K562 (cell line): ENCODE measurements around the gene SLIT1. TPM values are rescaled to one million over a fixed set of nuclear protein-coding genes. Genes with fewer than 3 reads are reported as not detected.

ENCODE experiments used
- ETV1 ChIP-seq: fragments of 450-650 bp; conservative IDR thresholded peaks from 2 replicates; pipeline ENCODE4 v1.6.1; 2016; ENCODE audit warnings: missing genetic modification characterization, control low read depth, low read depth, missing compliant biosample characterization
- GABPA ChIP-seq: fragments of 200-800 bp; sonication (Bioruptor generic); conservative IDR thresholded peaks from 2 replicates; pipeline ENCODE4 v1.6.1; 2016; ENCODE audit warnings: low read depth, missing genetic modification characterization, missing compliant biosample characterization
- HDAC3 ChIP-seq: fragments of 450-650 bp; IDR thresholded peaks from 2 replicates; pipeline ENCODE4 v1.6.1; 2018; ENCODE audit warnings: borderline replicate concordance, mild to moderate bottlenecking, moderate library complexity; ENCODE audit not compliant: partially characterized antibody
- ILF3 ChIP-seq: fragments of 450-650 bp; IDR thresholded peaks from 2 replicates; pipeline ENCODE4 v1.6.1; 2018; ENCODE audit warnings: antibody characterized with exemption, mild to moderate bottlenecking, moderate library complexity, borderline replicate concordance
- MTA2 ChIP-seq: fragments of 450-650 bp; IDR thresholded peaks from 2 replicates; pipeline ENCODE4 v1.6.1; 2016; ENCODE audit warnings: low read depth
- NR3C1 ChIP-seq: sonication (generic); formaldehyde crosslinking; IDR thresholded peaks from 2 replicates; pipeline ENCODE4 v1.8.1; 2022; ENCODE audit warnings: missing genetic modification reagents
- PURB ChIP-seq: sonication (generic); formaldehyde crosslinking; IDR thresholded peaks from 2 replicates; pipeline ENCODE4 v1.9.0; 2021; ENCODE audit warnings: low read depth, mild to moderate bottlenecking, missing genetic modification reagents
- TCFL5 ChIP-seq: fragments of 250-450 bp; sonication (Bioruptor Pico); conservative IDR thresholded peaks from 2 replicates; pipeline ENCODE4 v1.6.1; 2021; ENCODE audit warnings: mild to moderate bottlenecking, moderate library complexity, matching md5 sums
- ZHX1 ChIP-seq: fragments of 150-350 bp; conservative IDR thresholded peaks from 2 replicates; pipeline ENCODE4 v1.6.1; 2014; ENCODE audit warnings: low read length
- ZNF354B ChIP-seq: fragments of 250-450 bp; sonication (Bioruptor Pico); IDR thresholded peaks from 2 replicates; pipeline ENCODE4 v1.4.0; 2020
- ZNF639 ChIP-seq, 2 experiments: fragments of 200-800 bp in 1 of 2; sonication (Bioruptor generic) in 1 of 2; sonication (generic) in 1 of 2; formaldehyde crosslinking in 1 of 2; IDR thresholded peaks in 1 of 2; conservative IDR thresholded peaks in 1 of 2; 2 replicates each; pipeline versions ENCODE4 v1.5.0 to v1.6.1; 2016 to 2020; ENCODE audit warnings: missing compliant biosample characterization in 1 of 2, missing genetic modification characterization in 1 of 2, missing genetic modification reagents in 1 of 2
- ZNF668 ChIP-seq: fragments of 250-450 bp; sonication (Bioruptor Pico); IDR thresholded peaks from 2 replicates; pipeline ENCODE4 v1.8.0; 2022; ENCODE audit warnings: mild to moderate bottlenecking, inconsistent platforms
- polyA plus RNA-seq, 8 experiments: library from polyadenylated mRNA; depleted of rRNA in 4 of 8; stranded (reverse) in 5 of 8; unstranded in 3 of 8; fragments of >200 nt; fragmentation: Nextera tagmentation in 2 of 8; fragmentation: Illumina TruSeq in 1 of 8; extraction: Ambion mirVana in 2 of 8; extraction: Trizol in 1 of 8; gene quantifications; 2 replicates each; pipeline versions ENCODE4 v1.2.1 to v1.2.3, GENCODE V29; 2011 to 2014; ENCODE audit warnings: inconsistent platforms in 1 of 8, missing spikeins in 1 of 8
- total RNA-seq, 7 experiments: library from RNA; depleted of rRNA in 6 of 7; stranded (reverse); fragments of >200 nt in 6 of 7; fragmentation: Illumina TruSeq in 2 of 7; extraction: Trizol in 2 of 7; gene quantifications; 2 replicates each; pipeline versions ENCODE4 v1.2.1 to v1.2.3, GENCODE V29; 2011 to 2021; ENCODE audit warnings: low replicate concordance in 1 of 7
- TF ChIP-seq, protein P1 (sequence below), 2 experiments: IDR thresholded peaks; 2 replicates each; pipeline ENCODE4 v1.6.1; 2011; ENCODE audit warnings: borderline replicate concordance in 1 of 2, control low read depth in 1 of 2, low read depth in 1 of 2, low read length in 1 of 2, mild to moderate bottlenecking in 1 of 2, mixed read lengths in 1 of 2, moderate library complexity in 1 of 2; ENCODE audit not compliant: insufficient read depth in 1 of 2, insufficient read length in 1 of 2, poor library complexity in 1 of 2, severe bottlenecking in 1 of 2; ENCODE audit errors: extremely low read depth in 1 of 2

The SLIT1 gene
- total and polyA plus RNA-seq, 9 of the 15 experiments (the other 6 are each of a cell fraction or from before 2014, with no cell fraction given) = 0.01 to 0.11 (median 0.04) TPM; not detected in 3

DNA sequence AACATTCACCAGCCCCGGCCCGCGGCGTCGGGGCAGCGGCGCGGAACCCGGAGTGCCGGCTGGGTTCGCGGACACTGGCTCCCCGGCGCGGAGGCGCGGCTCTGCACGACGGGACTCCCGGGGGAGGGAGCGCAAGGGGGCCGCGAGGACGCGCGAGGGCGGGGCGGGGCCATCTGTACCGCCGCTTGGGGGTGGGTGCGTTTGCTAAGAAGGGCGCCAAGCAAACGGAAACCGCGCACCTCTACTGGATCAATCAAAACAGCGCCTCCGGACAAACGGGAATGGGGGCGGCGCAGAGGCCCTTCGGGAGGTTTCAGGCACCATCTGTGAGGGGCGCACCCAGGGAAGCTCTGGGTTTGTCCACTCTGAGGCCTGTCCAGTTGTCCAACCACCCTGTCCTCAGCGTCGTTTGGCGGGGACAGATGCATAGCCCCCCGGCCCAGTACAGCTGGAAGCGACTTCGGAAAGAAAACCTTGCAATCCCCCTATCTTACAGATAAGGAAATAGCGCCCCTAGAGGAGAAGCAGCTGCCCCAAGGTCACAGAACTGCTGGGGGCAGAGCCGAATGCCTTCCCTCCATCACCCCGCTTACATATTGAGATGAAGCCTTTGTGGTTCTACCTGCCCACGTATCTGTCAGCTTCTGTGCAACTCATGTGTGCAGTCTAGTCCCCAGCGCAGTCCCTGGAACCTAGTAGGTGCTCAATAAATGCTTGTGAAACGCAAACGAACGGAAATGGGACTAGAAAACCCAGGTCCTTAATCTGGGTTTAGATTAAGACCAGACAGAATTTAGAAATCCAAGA, 10.7 kb upstream of the SLIT1 start (continued):
- no peak for TF ChIP-seq ZNF668 (CRISPR knock-in tag)
- no peak for TF ChIP-seq HDAC3
- no peak for TF ChIP-seq NR3C1 (CRISPR knock-in tag)
- no peak for TF ChIP-seq ZNF639 (CRISPR knock-in tag; conservative IDR thresholded peaks at IDR 0.05 in 1 of 2, IDR thresholded peaks at IDR 0.05 in 1 of 2)
- no peak for TF ChIP-seq TCFL5
- no peak for TF ChIP-seq MTA2
- TF ChIP-seq ZNF354B (CRISPR knock-in tag) = no peak
- no peak for TF ChIP-seq ZHX1
- TF ChIP-seq ILF3 = no peak
- TF ChIP-seq GABPA (tag) = no peak
- TF ChIP-seq, protein P1, sequence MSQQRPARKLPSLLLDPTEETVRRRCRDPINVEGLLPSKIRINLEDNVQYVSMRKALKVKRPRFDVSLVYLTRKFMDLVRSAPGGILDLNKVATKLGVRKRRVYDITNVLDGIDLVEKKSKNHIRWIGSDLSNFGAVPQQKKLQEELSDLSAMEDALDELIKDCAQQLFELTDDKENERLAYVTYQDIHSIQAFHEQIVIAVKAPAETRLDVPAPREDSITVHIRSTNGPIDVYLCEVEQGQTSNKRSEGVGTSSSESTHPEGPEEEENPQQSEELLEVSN (IDR thresholded peaks at IDR 0.05; ENCODE audit: borderline replicate concordance in 1 of 2, extremely low read depth in 1 of 2, insufficient read depth in 1 of 2, insufficient read length in 1 of 2, low read depth in 1 of 2, low read length in 1 of 2, poor library complexity in 1 of 2, severe bottlenecking in 1 of 2) = peak in 1 of 2 experiments; percentile 15
- no peak for TF ChIP-seq PURB (CRISPR knock-in tag)
- TF ChIP-seq ETV1 (tag) = no peak
